ENCODE data around the gene CRIP2. TPM values are rescaled to one million over a fixed set of nuclear protein-coding genes. Genes with fewer than 3 reads are reported as not detected.
A peak's percentile ranks its signal among the peaks of the same experiment; 100 is the strongest.

CRIP2 gene
- total and polyA plus RNA-seq, 2 of the 13 experiments (the other 11 are each of a cell fraction or from before 2014, with no cell fraction given) = 31.6 to 37.9 TPM

DNA sequence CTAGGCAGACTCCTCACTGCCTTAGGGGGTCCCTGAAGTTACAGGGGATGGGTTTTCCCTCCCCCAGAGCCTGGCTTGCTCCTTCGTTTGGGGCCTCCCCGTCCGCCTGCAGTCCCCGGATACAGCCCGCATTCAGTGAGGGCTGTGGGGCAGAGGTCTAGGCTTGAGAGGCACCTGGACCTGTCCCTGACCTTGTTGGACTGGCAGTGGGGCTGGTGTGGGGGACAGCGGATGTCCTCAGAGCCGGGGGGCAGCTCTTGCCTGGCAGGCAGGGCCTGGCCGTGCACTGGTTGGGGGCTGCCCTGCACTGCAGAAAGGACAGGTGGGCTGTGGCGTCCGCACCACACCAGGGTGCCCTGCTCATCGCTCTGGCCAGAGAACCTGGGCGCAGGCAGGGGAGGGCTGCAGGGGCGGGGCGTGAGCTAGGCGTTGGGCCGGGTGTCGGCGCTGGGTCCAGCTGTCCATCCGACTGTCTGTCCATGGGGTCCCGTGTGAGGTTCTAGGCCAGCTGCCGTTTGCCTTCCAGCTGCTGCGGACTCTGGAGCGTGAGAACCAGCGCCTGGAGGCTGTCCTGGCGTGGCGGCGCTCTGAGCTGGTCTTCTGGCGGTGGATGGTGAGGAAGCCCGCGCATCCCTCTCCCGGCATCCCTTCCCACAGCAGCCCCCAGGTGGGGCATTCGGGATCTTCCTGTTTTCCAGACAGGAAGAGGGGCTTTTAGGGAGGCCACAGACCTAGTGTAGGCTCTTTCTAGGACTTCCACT is 22.4 kb downstream of the CRIP2 start (continued):
- no peak for TF ChIP-seq GPN1 (CRISPR knock-in tag; IDR thresholded peaks at IDR 0.05; ENCODE audit: borderline replicate concordance)
- no peak for TF ChIP-seq ZC3H4 (CRISPR knock-in tag; IDR thresholded peaks at IDR 0.05; ENCODE audit: borderline replicate concordance)
- TF ChIP-seq SUZ12 (IDR thresholded peaks at IDR 0.05; ENCODE audit: low read depth, low read length) = no peak
- no peak for TF ChIP-seq TCF7L2 (IDR thresholded peaks at IDR 0.05; ENCODE audit: low read depth, low read length)
- no peak for TF ChIP-seq PTBP1 (IDR thresholded peaks at IDR 0.05; ENCODE audit: low read depth, low read length, poor library complexity, severe bottlenecking)
- TF ChIP-seq ZIK1 (CRISPR knock-in tag; IDR thresholded peaks at IDR 0.05; ENCODE audit: borderline replicate concordance, low read depth) = no peak
- peak; percentile 90 for TF ChIP-seq AGO2 (optimal IDR thresholded peaks at IDR 0.05; ENCODE audit: low read depth, low read length)
- TF ChIP-seq, protein P1, sequence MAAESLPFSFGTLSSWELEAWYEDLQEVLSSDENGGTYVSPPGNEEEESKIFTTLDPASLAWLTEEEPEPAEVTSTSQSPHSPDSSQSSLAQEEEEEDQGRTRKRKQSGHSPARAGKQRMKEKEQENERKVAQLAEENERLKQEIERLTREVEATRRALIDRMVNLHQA (CRISPR knock-in tag; IDR thresholded peaks at IDR 0.05) = no peak
- no peak for TF ChIP-seq ZFP1 (CRISPR knock-in tag; IDR thresholded peaks at IDR 0.05)
- TF ChIP-seq TGIF2 (CRISPR knock-in tag; IDR thresholded peaks at IDR 0.05) = no peak
- no peak; the same call in 1 of the 2 replicates for TF ChIP-seq ZNF280B (CRISPR knock-in tag; IDR thresholded peaks at IDR 0.05; ENCODE audit: borderline replicate concordance)
- no peak for TF ChIP-seq ZBTB10 (CRISPR knock-in tag; IDR thresholded peaks at IDR 0.05; ENCODE audit: borderline replicate concordance)
- TF ChIP-seq ATRX (CRISPR knock-in tag; IDR thresholded peaks at IDR 0.05; ENCODE audit: borderline replicate concordance) = no peak
- TF ChIP-seq, protein P2, sequence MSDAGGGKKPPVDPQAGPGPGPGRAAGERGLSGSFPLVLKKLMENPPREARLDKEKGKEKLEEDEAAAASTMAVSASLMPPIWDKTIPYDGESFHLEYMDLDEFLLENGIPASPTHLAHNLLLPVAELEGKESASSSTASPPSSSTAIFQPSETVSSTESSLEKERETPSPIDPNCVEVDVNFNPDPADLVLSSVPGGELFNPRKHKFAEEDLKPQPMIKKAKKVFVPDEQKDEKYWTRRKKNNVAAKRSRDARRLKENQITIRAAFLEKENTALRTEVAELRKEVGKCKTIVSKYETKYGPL (CRISPR knock-in tag; IDR thresholded peaks at IDR 0.05) = no peak
- no peak for TF ChIP-seq ZNF530 (CRISPR knock-in tag; IDR thresholded peaks at IDR 0.05; ENCODE audit: low read depth)
- TF ChIP-seq FOSL2 (CRISPR knock-in tag; IDR thresholded peaks at IDR 0.05) = no peak
- TF ChIP-seq ZBTB43 (CRISPR knock-in tag; conservative IDR thresholded peaks at IDR 0.05) = no peak
- TF ChIP-seq, protein P3, sequence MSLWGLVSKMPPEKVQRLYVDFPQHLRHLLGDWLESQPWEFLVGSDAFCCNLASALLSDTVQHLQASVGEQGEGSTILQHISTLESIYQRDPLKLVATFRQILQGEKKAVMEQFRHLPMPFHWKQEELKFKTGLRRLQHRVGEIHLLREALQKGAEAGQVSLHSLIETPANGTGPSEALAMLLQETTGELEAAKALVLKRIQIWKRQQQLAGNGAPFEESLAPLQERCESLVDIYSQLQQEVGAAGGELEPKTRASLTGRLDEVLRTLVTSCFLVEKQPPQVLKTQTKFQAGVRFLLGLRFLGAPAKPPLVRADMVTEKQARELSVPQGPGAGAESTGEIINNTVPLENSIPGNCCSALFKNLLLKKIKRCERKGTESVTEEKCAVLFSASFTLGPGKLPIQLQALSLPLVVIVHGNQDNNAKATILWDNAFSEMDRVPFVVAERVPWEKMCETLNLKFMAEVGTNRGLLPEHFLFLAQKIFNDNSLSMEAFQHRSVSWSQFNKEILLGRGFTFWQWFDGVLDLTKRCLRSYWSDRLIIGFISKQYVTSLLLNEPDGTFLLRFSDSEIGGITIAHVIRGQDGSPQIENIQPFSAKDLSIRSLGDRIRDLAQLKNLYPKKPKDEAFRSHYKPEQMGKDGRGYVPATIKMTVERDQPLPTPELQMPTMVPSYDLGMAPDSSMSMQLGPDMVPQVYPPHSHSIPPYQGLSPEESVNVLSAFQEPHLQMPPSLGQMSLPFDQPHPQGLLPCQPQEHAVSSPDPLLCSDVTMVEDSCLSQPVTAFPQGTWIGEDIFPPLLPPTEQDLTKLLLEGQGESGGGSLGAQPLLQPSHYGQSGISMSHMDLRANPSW (CRISPR knock-in tag; IDR thresholded peaks at IDR 0.05; ENCODE audit: borderline replicate concordance) = no peak
- TF ChIP-seq AKAP8 (CRISPR knock-in tag; IDR thresholded peaks at IDR 0.05) = no peak
- TF ChIP-seq NCOA5 (CRISPR knock-in tag; IDR thresholded peaks at IDR 0.05) = no peak

Data from HepG2 (cell line).